Measurements from ENCODE around the gene HTT. TPM values are rescaled to one million over a fixed set of nuclear protein-coding genes. Genes with fewer than 3 reads are reported as not detected.
A peak's percentile ranks its signal among the peaks of the same experiment; 100 is the strongest.

The HTT gene
- total and polyA plus RNA-seq, 9 of the 15 experiments (the other 6 are each of a cell fraction or from before 2014, with no cell fraction given) = 0.66 to 31.6 (median 14.7) TPM

GRCh38 chr4:3079694-3080123 is 5.2 kb downstream of the HTT start (continued):
- TF ChIP-seq ARID3A (IDR thresholded peaks at IDR 0.05; ENCODE audit: borderline replicate concordance, low read depth, low read length) (no peak), THRB (CRISPR knock-in tag; conservative IDR thresholded peaks at IDR 0.05) (no peak), TSHZ1 (CRISPR knock-in tag; IDR thresholded peaks at IDR 0.05) (no peak), MYNN (IDR thresholded peaks at IDR 0.05) (peak; percentile 81), MYNN (CRISPR knock-in tag; IDR thresholded peaks at IDR 0.05) (no peak), RBM15 (IDR thresholded peaks at IDR 0.05; ENCODE audit: insufficient read depth, low read length) (no peak), CTCF (IDR thresholded peaks at IDR 0.05 in 2 of 3, conservative IDR thresholded peaks at IDR 0.05 in 1 of 3; ENCODE audit: insufficient read depth in 2 of 3, low read depth in 1 of 3, low read length in 3 of 3) (no peak), TCF7L2 (IDR thresholded peaks at IDR 0.05; ENCODE audit: low read depth, low read length) (no peak), SAFB (IDR thresholded peaks at IDR 0.05; ENCODE audit: borderline replicate concordance, low read depth, low read length) (no peak), ZNF407 (IDR thresholded peaks at IDR 0.05; ENCODE audit: low read depth) (no peak)
